SH-SY5Y (cell line): ENCODE measurements around the gene FBL.

Source experiments
- GATA2 ChIP-seq: IDR thresholded peaks from 2 replicates; pipeline ENCODE4 v1.6.1; 2011; ENCODE audit warnings: mild to moderate bottlenecking, low read depth, low read length
- GATA3 ChIP-seq: IDR thresholded peaks from 2 replicates; pipeline ENCODE4 v1.6.1; 2011; ENCODE audit warnings: low read depth, mild to moderate bottlenecking, low read length, moderate library complexity

FBL gene

GRCh38 chr19:39809368-39809767, 36.8 kb downstream of the FBL start:
- TF ChIP-seq GATA2 (no peak), GATA3 (no peak)

- no peak for TF ChIP-seq GATA2
Measured at GRCh38 chr19:39807846-39808364, 38.3 kb downstream of the FBL start.

- TF ChIP-seq GATA2 (no peak), GATA3 (no peak)
Measured at GRCh38 chr19:39805104-39805503, 41.1 kb downstream of the FBL start.

- TF ChIP-seq GATA2 (no peak), GATA3 (no peak)
Measured at GRCh38 chr19:39802958-39803357, 43.2 kb downstream of the FBL start.

- TF ChIP-seq GATA2 (no peak), GATA3 (no peak)
Measured at GRCh38 chr19:39797083-39797482, 49.1 kb downstream of the FBL start.

- no peak for TF ChIP-seq GATA3
Measured at GRCh38 chr19:39796000-39796498, 50.1 kb downstream of the FBL start.

- TF ChIP-seq GATA2 (no peak), GATA3 (no peak)
Measured at GRCh38 chr19:39795001-39795400, 51.2 kb downstream of the FBL start.

GRCh38 chr19:39792999-39793546, 53.1 kb downstream of the FBL start:
- TF ChIP-seq GATA3 (no peak), GATA2 (no peak)

GRCh38 chr19:39788244-39788643, 57.9 kb downstream of the FBL start:
- no peak for TF ChIP-seq GATA2
- TF ChIP-seq GATA3 = no peak
